HEK293 (cell line): ENCODE results near the gene ADAMTS14.
"Not testable (repeated sequence)": the region's sequence is repeated elsewhere in the genome, so short reads cannot be mapped to it uniquely, and the experiment has no call there.

Experiments used
- CTCF ChIA-PET: fragments of 350-600 bp; formaldehyde crosslinking; extraction: SDS; loops from one replicate; lab custom pipeline; 2021; ENCODE audit warnings: antibody characterized with exemption; lab: Yijun Ruan, JAX
- POLR2A ChIA-PET: fragments of 300-600 bp; formaldehyde crosslinking; extraction: SDS; loops from one replicate; lab custom pipeline; 2020; ENCODE audit warnings: antibody characterized with exemption, inconsistent platforms; lab: Yijun Ruan, JAX
- H3K27ac ChIP-seq: fragments of 200-500 bp; sonication (Bioruptor generic); 2 replicates; pipeline ENCODE4 v1.5.1; 2014; ENCODE audit warnings: low read depth, low read length, control low read depth, inconsistent platforms; ENCODE audit errors: extremely low read depth
- H3K36me3 ChIP-seq, 2 experiments: fragments of 200-500 bp in 1 of 2; sonication (Bioruptor generic) in 1 of 2; 1 replicate in 1 of 2; 2 replicates in 1 of 2; pipeline ENCODE4 v1.5.1; 2014 to 2017; ENCODE audit warnings: inconsistent platforms in 2 of 2, low read length in 2 of 2; ENCODE audit not compliant: control insufficient read depth in 2 of 2, insufficient read depth in 1 of 2
- H3K4me1 ChIP-seq: fragments of 200-500 bp; sonication (Bioruptor generic); 2 replicates; pipeline ENCODE4 v1.5.1; 2014; ENCODE audit warnings: mild to moderate bottlenecking, low read length, inconsistent platforms; ENCODE audit not compliant: control insufficient read depth, insufficient read depth
- H3K4me3 ChIP-seq: 2 replicates; pipeline ENCODE4 v1.5.1; 2011; ENCODE audit warnings: low read depth, mild to moderate bottlenecking, control low read depth, low read length, moderate library complexity
- H3K9me3 ChIP-seq: fragments of 200-500 bp; sonication (Bioruptor generic); 2 replicates; pipeline ENCODE4 v1.5.1; 2014; ENCODE audit warnings: low read depth, low read length, inconsistent platforms; ENCODE audit not compliant: control insufficient read depth, insufficient read depth
- BCL11A ChIP-seq: fragments of 450-650 bp; formaldehyde crosslinking; IDR thresholded peaks from 2 replicates; pipeline ENCODE4 v1.5.1; 2016; ENCODE audit warnings: low read depth, missing biosample characterization, missing genetic modification characterization
- FEZF1 ChIP-seq: fragments of 450-650 bp; formaldehyde crosslinking; IDR thresholded peaks from 2 replicates; pipeline ENCODE4 v1.5.1; 2016; ENCODE audit warnings: missing biosample characterization, missing genetic modification characterization
- GLIS1 ChIP-seq: fragments of 450-650 bp; formaldehyde crosslinking; IDR thresholded peaks from 2 replicates; pipeline ENCODE4 v1.5.1; 2016; ENCODE audit warnings: missing biosample characterization, missing genetic modification characterization
- PATZ1 ChIP-seq: fragments of 450-650 bp; formaldehyde crosslinking; IDR thresholded peaks from 2 replicates; pipeline ENCODE4 v1.5.1; 2016; ENCODE audit warnings: missing biosample characterization, missing genetic modification characterization
- PRDM10 ChIP-seq: fragments of 450-650 bp; formaldehyde crosslinking; IDR thresholded peaks from 2 replicates; pipeline ENCODE4 v1.5.1; 2016; ENCODE audit warnings: missing biosample characterization, missing genetic modification characterization
- ZBTB11 ChIP-seq: fragments of 450-650 bp; formaldehyde crosslinking; conservative IDR thresholded peaks from 2 replicates; pipeline ENCODE4 v1.5.1; 2016; ENCODE audit warnings: low read depth, missing biosample characterization, missing genetic modification characterization
- ZBTB21 ChIP-seq: fragments of 450-650 bp; formaldehyde crosslinking; IDR thresholded peaks from 2 replicates; pipeline ENCODE4 v1.5.1; 2017; ENCODE audit warnings: missing biosample characterization, missing genetic modification characterization
- ZEB2 ChIP-seq: fragments of 450-650 bp; formaldehyde crosslinking; IDR thresholded peaks from 2 replicates; pipeline ENCODE4 v1.5.1; 2016; ENCODE audit warnings: missing biosample characterization, missing genetic modification characterization
- ZIC2 ChIP-seq: fragments of 450-650 bp; formaldehyde crosslinking; IDR thresholded peaks from 2 replicates; pipeline ENCODE4 v1.5.1; 2016; ENCODE audit warnings: missing biosample characterization, missing genetic modification characterization
- ZNF362 ChIP-seq: fragments of 450-650 bp; formaldehyde crosslinking; IDR thresholded peaks from 2 replicates; pipeline ENCODE4 v1.5.1; 2016; ENCODE audit warnings: missing biosample characterization, missing genetic modification characterization
- ZNF416 ChIP-seq: fragments of 450-650 bp; formaldehyde crosslinking; IDR thresholded peaks from 2 replicates; pipeline ENCODE4 v1.5.1; 2016; ENCODE audit warnings: missing biosample characterization, missing genetic modification characterization
- ZNF585B ChIP-seq: fragments of 450-650 bp; formaldehyde crosslinking; IDR thresholded peaks from 2 replicates; pipeline ENCODE4 v1.5.1; 2016; ENCODE audit warnings: missing biosample characterization, missing genetic modification characterization
- ZNF660 ChIP-seq: fragments of 450-650 bp; IDR thresholded peaks from 2 replicates; pipeline ENCODE4 v1.5.1; 2018; ENCODE audit warnings: missing biosample characterization, mild to moderate bottlenecking, missing genetic modification characterization

Gene ADAMTS14

GRCh38 chr10:70663458-70664409 is 8.6 kb upstream of the ADAMTS14 start:
- CTCF ChIA-PET: interaction anchor here (0.9 to 1.4 kb wide), 2 partner anchors 11 to 17 kb away, joined by 4 to 5 read pairs; no protein-coding TSS in a partner anchor
- not testable (repeated sequence) for H3K4me1 ChIP-seq

GRCh38 chr10:70664702-70665195 is 7.6 kb upstream of the ADAMTS14 start:
- no peaks in the 10 kb centered on the region for H3K9me3 ChIP-seq
- H3K4me1 ChIP-seq: no peaks in the 10 kb centered on the region
- H3K4me3 ChIP-seq: no peak overlapping the region
- H3K36me3 ChIP-seq: no peaks in the 10 kb centered on the region
- POLR2A ChIA-PET: interaction anchor here (0.9 kb wide), 1 partner anchor 9 kb away, joined by 6 read pairs; no protein-coding TSS in a partner anchor
- TF ChIP-seq PATZ1: 0 out of 2 replicates have a peak, but pooled peaks have one; percentile 17
- no peak for TF ChIP-seq ZBTB11
- TF ChIP-seq ZBTB21 (tag by site-specific recombination): 0 out of 2 replicates have a peak, but pooled peaks have one; percentile 37
- TF ChIP-seq GLIS1 (tag by site-specific recombination): peak; percentile 79
- 0 out of 2 replicates have a peak, but pooled peaks have one; percentile 32 for TF ChIP-seq ZEB2 (tag by site-specific recombination)
- TF ChIP-seq FEZF1 (tag by site-specific recombination): no peak
- no peak for TF ChIP-seq ZNF585B
- peak; percentile 26; the same call in 1 of the 2 replicates for TF ChIP-seq ZNF660 (tag by site-specific recombination)
- no peak for TF ChIP-seq BCL11A
- peak; percentile 30; the same call in 1 of the 2 replicates for TF ChIP-seq PRDM10 (tag by site-specific recombination)
- TF ChIP-seq ZNF416: no peak
- TF ChIP-seq ZIC2 (tag by site-specific recombination): peak; percentile 44
- CTCF ChIA-PET: no interaction called here
- H3K27ac ChIP-seq: no peak overlapping the region

More at GRCh38 chr10:70663458-70664409, 8.6 kb upstream of the ADAMTS14 start:
- peak; percentile 58; the same call in 1 of the 2 replicates for TF ChIP-seq ZNF362 (tag by site-specific recombination)
- H3K36me3 ChIP-seq, H3K27ac ChIP-seq, H3K4me3 ChIP-seq, H3K9me3 ChIP-seq, POLR2A ChIA-PET: not testable (repeated sequence)
